Brain pericyte (primary cell): ENCODE results near the gene SERGEF.
"Not testable (repeated sequence)": the region's sequence is repeated elsewhere in the genome, so short reads cannot be mapped to it uniquely, and the experiment has no call there.

Source experiments
- DNase-seq: peaks from one replicate; pipeline ENCODE4 v3.0.0-alpha.2; 2012; ENCODE audit warnings: low read depth, low spot score

SERGEF gene

GRCh38 chr11:17914957-17915356, 97.9 kb downstream of the SERGEF start:
- DNase-seq, result no peak

- DNase-seq, result no peak
Observed at GRCh38 chr11:17907046-17907445, 105.8 kb downstream of the SERGEF start.

DNA sequence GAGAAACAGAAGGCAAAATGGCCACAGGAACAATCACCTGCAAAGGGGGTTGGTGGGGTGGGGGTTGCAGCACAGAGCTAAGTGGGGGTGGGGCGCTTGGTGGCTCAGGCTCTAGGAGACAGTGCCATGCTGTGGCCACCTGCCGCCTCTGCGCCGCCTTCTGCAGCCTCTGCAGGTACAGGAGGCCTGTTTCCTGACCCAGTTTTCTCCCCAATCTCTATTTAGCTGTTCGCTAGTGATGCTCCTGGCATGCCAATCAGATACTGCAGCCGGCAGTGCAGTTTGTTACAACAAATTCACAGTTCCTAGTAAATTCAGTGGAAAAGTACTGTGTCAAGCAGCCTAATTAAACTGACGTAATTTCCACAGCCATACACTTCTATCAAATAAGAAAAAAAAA, 106.4 kb downstream of the SERGEF start:
- no peak for DNase-seq

GRCh38 chr11:17905477-17905876, 107.4 kb downstream of the SERGEF start:
- no peak for DNase-seq

GRCh38 chr11:17901481-17901880, 111.4 kb downstream of the SERGEF start:
- DNase-seq, result no peak

- no peak for DNase-seq
Observed at GRCh38 chr11:17898782-17899181, 114.1 kb downstream of the SERGEF start.

DNA sequence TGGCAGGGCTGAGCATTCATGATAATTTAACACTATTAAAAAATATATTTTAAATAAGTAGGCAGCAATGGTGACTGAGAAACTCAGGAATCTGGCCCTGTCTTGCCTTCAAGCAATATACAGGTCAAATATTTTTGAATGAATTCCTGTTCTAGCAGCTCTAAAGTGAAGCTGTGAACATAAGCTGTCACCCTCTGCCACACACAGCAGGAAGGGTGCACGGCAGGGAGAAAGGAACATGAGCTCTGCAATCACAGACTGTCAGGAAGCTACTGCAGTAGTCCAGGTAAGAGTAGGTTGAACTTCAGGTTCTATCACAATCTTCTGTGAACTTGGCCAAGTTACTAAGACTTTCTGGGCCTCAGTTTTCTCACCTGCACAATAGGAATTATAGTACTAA, 114.8 kb downstream of the SERGEF start:
- no peak for DNase-seq

DNA sequence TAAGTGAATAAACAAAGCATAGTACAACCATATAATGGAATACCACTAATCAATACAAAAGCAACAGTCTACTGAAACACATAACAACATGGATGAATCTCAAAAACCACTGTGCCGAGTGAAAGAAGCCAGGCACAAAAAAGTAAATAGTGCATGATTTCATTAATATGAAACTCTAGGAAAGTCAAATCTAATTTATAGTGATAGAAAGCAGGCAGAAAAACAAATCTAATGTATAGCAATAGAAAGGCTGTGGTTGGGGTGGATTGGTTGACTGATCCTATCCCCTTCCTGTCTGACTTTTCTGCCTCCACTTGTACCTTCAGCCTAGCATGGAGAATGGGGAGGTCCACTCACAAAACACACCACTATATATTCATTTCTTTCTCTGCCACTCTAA, 115.4 kb downstream of the SERGEF start:
- no peak for DNase-seq

GRCh38 chr11:17896496-17897151, 116.2 kb downstream of the SERGEF start:
- not testable (repeated sequence) for DNase-seq

DNA sequence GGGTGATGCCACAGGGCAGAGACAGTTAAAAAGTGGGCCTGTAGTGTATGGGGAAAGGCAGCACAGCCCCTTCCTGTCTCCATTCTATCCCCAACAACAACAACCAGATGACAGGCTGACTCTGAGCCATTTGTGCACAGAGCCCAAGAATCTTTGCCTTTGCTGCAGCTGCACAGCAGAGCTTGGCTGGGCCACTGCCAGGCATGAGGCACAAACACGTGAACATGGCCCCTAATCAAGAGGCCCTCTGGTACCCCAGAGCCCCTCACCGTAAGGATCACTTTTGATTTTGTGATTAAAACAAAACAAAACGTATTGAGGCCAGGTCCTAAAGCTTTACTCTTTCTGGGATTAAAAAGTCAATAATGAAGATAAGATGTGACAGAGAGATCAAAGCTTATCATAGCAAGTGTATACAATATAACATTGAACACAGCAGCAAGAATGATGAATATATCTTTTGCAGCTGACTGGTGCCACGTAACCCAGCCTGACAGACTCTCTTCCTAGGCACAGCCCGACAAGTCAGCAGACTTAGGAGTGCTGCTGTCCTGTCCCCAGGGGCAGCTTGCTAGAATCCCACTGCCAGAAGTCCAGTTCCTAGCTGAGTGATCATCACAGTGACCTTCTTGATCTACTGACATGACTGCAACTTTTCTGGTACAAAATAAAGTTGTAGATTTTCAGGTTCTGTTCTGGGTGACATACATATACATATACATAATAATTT, 117.8 kb downstream of the SERGEF start:
- DNase-seq, result no peak

DNA sequence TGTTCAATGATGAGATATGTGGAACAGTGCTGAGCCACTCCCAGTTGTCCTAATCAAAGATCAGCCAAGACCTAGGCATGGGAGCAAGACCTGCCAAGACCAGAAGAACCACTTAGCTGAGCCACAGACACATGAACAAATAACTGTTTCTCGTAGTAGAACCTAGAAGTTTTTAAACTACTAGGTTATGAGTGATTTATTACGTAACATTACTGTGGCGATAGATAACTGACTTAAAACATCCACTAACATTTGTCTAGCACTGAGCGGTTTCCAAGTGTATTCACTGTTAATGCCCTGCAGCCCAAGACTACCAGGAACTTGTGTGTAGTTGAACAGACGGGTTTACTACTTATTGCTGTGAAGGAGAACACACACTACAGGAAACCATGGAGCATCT, 120.4 kb downstream of the SERGEF start:
- DNase-seq, result no peak

DNA sequence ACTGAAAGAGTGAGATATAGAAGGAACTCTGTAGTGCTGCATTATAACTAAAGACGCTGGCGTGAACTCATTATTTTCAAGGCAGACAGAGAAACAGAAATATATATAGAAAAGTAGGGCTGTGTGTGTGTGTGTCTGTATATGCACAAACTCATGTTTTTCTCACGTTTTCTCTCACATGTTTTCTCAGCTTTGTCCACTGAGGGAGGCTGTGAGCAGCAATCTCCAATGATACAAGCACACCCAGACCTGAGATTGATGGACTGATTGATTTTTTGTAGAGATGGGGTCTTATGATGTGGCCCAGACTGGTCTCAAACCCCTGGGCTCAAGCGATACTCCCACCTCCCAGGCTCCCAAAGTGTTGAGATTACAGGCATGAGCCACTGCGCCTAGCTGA, 122.5 kb downstream of the SERGEF start:
- DNase-seq, result no peak

- DNase-seq, result peak; percentile 7
Observed at GRCh38 chr11:17887779-17888178, 125.1 kb downstream of the SERGEF start.

- DNase-seq, result no peak
Observed at GRCh38 chr11:17883946-17884345, 128.9 kb downstream of the SERGEF start.

- DNase-seq, result no peak
Observed at GRCh38 chr11:17883057-17883456, 129.8 kb downstream of the SERGEF start.

DNA sequence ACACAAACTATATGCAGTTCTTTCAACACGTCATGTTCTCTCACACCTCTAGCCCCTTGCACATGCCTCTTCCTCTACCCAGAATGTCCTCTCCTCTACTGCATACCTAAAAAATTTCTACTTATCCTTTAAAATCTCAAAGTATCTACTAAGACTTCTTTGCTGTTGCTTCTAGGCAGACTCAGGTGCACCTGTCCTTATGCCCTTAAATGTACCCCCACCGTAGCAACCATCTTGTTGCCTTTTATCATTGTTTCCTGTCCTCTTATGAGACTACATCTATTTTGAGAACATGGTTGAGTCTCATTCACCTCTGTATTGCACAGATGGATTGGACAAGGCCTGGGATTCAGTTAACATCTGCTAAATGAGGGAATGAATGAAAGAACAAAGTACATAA, 134.1 kb downstream of the SERGEF start:
- DNase-seq, result no peak

DNA sequence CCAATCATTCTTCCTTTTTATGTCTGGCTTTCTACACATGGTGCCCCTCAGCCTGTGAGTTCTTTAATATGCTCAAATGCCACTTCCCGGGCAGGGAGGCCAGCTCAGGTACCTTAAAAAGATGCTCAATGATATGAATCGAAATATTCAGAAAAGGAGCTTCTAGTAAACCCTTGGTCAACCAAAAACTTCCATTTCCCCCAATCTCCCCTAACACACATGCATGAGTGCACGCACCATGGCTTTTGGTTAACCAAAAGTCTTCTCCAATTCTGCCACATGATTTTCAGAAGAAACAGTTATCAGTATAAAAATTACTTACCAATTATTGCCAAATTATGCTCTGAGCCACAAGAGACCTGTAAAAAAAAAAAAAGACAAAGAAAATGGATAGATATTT, 135.0 kb downstream of the SERGEF start:
- DNase-seq, result no peak

- no peak for DNase-seq
Observed at GRCh38 chr11:17876827-17877226, 136.0 kb downstream of the SERGEF start.

DNA sequence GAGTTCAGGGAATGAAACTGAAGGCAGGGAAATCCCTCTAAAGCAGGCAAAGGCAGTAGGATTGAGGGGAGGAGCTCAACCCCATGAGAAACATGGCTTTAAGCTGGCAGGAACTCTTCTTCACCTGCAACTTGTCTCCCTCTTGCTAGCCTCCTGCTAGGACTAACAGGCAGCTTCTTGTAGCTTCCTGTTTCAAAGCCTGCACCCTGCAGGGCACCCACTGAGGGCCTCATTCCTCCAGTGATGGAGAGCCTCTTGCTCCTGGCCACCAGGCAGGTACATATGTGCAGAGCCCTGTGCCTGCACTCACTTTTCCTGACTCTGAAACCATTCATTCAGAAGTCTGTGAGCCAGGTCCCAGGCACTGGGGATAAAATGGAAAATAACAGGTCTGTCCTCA, 137.0 kb downstream of the SERGEF start:
- DNase-seq, result no peak

DNA sequence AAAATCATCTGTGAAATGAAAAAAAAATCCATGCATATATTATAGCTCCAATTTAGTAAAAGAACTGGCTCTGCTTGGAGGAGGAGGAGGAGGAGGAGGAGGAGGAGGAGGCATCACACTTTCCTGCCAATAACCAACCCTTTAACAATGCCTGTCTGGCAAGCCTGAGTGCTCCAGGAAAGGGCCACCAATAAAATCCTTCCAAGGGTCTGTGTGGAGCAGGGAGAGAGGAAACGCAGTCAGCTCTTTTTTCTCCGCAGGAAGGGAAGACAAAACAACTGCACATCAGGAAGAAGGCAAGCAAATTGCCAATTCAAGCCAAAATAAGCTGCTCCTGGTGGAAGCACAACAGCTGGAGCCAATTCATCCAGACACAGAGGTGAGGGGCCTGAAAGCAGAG, 139.3 kb downstream of the SERGEF start:
- DNase-seq, result no peak

DNA sequence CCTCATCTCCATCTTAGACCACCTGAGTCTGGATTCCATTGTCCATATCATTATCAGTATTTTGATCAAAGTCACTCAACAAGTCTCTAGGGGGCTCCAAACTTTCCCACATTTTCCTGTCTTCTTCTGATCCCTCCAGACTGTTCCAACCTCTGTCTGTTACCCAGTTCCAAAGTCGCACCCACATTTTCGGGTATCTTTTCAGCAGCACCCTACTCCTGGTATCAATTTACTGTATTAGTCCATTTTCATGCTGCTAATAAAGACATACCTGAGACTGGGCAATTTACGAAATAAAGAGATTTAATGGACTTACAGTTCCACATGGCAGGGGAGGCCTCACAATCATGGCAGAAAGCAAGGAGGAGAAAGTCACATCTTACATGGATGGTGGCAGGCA, 144.4 kb downstream of the SERGEF start:
- not testable (repeated sequence) for DNase-seq

GRCh38 chr11:17867341-17867740, 145.5 kb downstream of the SERGEF start:
- no peak for DNase-seq

- DNase-seq, result no peak
Observed at GRCh38 chr11:17865765-17866428, 146.9 kb downstream of the SERGEF start.
